Neuronal stem cell (in vitro differentiated cells): ENCODE measurements around the gene VPS35L. TPM values are rescaled to one million over a fixed set of nuclear protein-coding genes. Genes with fewer than 3 reads are reported as not detected.

Experiments
- DNase-seq: peaks from one replicate; pipeline ENCODE4 v3.0.0-alpha.2; 2013; ENCODE audit warnings: low spot score
- H2AFZ ChIP-seq: one replicate; pipeline ENCODE4 v1.6.1; 2013; ENCODE audit warnings: mild to moderate bottlenecking, low read length, inconsistent platforms
- H2AK5ac ChIP-seq: 2 replicates; pipeline ENCODE4 v1.6.1; 2013; ENCODE audit warnings: low read depth, mild to moderate bottlenecking, inconsistent platforms, low read length, moderate library complexity, mixed read lengths
- H2BK120ac ChIP-seq: 2 replicates; pipeline ENCODE4 v1.6.1; 2013; ENCODE audit warnings: low read depth, mild to moderate bottlenecking, inconsistent platforms, low read length, moderate library complexity, mixed read lengths
- H2BK12ac ChIP-seq: one replicate; pipeline ENCODE4 v1.6.1; 2013; ENCODE audit warnings: low read length, inconsistent platforms
- H2BK15ac ChIP-seq: 2 replicates; pipeline ENCODE4 v1.6.1; 2013; ENCODE audit warnings: mild to moderate bottlenecking, low read length, inconsistent platforms, mixed read lengths
- H2BK5ac ChIP-seq: one replicate; pipeline ENCODE4 v1.6.1; 2013; ENCODE audit warnings: inconsistent platforms, mild to moderate bottlenecking, low read length, moderate library complexity
- H3K14ac ChIP-seq: one replicate; pipeline ENCODE4 v1.6.1; 2013; ENCODE audit warnings: low read length, inconsistent platforms
- H3K18ac ChIP-seq: 2 replicates; pipeline ENCODE4 v1.6.1; 2013; ENCODE audit warnings: low read length, inconsistent platforms
- H3K23ac ChIP-seq: 2 replicates; pipeline ENCODE4 v1.6.1; 2013; ENCODE audit warnings: low read depth, mild to moderate bottlenecking, mixed read lengths, low read length, inconsistent platforms; ENCODE audit not compliant: poor library complexity
- H3K27ac ChIP-seq: replicated peaks from 3 replicates; pipeline ENCODE4 v1.5.1; 2013; ENCODE audit warnings: low read length, inconsistent platforms
- H3K27me3 ChIP-seq, 3 experiments: 2 replicates each; pipeline ENCODE4 v1.6.1; 2013; ENCODE audit warnings: low read length in 3 of 3, mild to moderate bottlenecking in 2 of 3, inconsistent platforms in 1 of 3, low read depth in 1 of 3, mixed read lengths in 1 of 3, moderate library complexity in 1 of 3; ENCODE audit not compliant: control insufficient read depth in 3 of 3, insufficient read depth in 3 of 3
- H3K36me3 ChIP-seq, 2 donors: replicated peaks in 1 of 2; 2 replicates each; pipeline ENCODE4 v1.6.1; 2013; ENCODE audit warnings: low read length in 2 of 2; ENCODE audit not compliant: control insufficient read depth in 2 of 2, insufficient read depth in 2 of 2
- H3K4ac ChIP-seq: 2 replicates; pipeline ENCODE4 v1.6.1; 2013; ENCODE audit warnings: inconsistent platforms, mild to moderate bottlenecking, low read length, moderate library complexity
- H3K4me1 ChIP-seq, 2 donors: 1 replicate in 1 of 2; 2 replicates in 1 of 2; pipeline ENCODE4 v1.6.1; 2013; ENCODE audit warnings: low read length in 2 of 2, low read depth in 1 of 2; ENCODE audit not compliant: control insufficient read depth in 2 of 2, insufficient read depth in 1 of 2
- H3K4me2 ChIP-seq: one replicate; pipeline ENCODE4 v1.6.1; 2013; ENCODE audit warnings: mild to moderate bottlenecking, low read length, inconsistent platforms; ENCODE audit not compliant: insufficient read depth, poor library complexity, severe bottlenecking
- H3K4me3 ChIP-seq, 2 donors: 2 replicates each; pipeline ENCODE4 v1.5.1; 2013; ENCODE audit warnings: low read length in 2 of 2, mild to moderate bottlenecking in 2 of 2, inconsistent platforms in 1 of 2, moderate library complexity in 1 of 2
- H3K79me1 ChIP-seq: one replicate; pipeline ENCODE4 v1.6.1; 2013; ENCODE audit warnings: low read depth, mild to moderate bottlenecking, inconsistent platforms, low read length, moderate library complexity
- H3K9ac ChIP-seq: one replicate; pipeline ENCODE4 v1.6.1; 2013; ENCODE audit warnings: mild to moderate bottlenecking, low read depth, low read length, inconsistent platforms; ENCODE audit not compliant: poor library complexity
- H3K9me3 ChIP-seq, 2 donors: replicated peaks in 1 of 2; 2 replicates each; pipeline versions ENCODE3 to v1.6.1; 2013; ENCODE audit warnings: low read length in 2 of 2, mild to moderate bottlenecking in 2 of 2, inconsistent platforms in 1 of 2, low read depth in 1 of 2, mixed read lengths in 1 of 2, moderate library complexity in 1 of 2; ENCODE audit not compliant: control insufficient read depth in 2 of 2, insufficient read depth in 1 of 2
- H4K8ac ChIP-seq: one replicate; pipeline ENCODE4 v1.6.1; 2013; ENCODE audit warnings: low read depth, mild to moderate bottlenecking, inconsistent platforms, low read length, moderate library complexity
- H4K91ac ChIP-seq: one replicate; pipeline ENCODE4 v1.6.1; 2013; ENCODE audit warnings: low read length, low read depth, mild to moderate bottlenecking, inconsistent platforms; ENCODE audit not compliant: poor library complexity
- WGBS, 2 donors: extraction: QIAGEN DNeasy Blood & Tissue Kit; methylation state at CpG; one replicate each; pipeline ENCODE4 v1.1.7; 2013; ENCODE audit warnings: missing lambda C conversion rate in 2 of 2, mixed read lengths in 1 of 2; ENCODE audit not compliant: insufficient read length in 2 of 2, insufficient replicate concordance in 1 of 2; ENCODE audit errors: extremely low coverage in 2 of 2; 5-methylcytosine and 5-hydroxymethylcytosine counted together
- polyA plus RNA-seq, 2 experiments: library from polyadenylated mRNA; stranded (reverse); fragments of 200-250 nt; gene quantifications; one replicate each; pipeline ENCODE4 v1.2.3, GENCODE V29; 2013

VPS35L gene
- 32.2 TPM for polyA plus RNA-seq (2013, experiment 1 of 2)
- polyA plus RNA-seq (2013, experiment 2 of 2): 36.3 TPM

GRCh38 chr16:19555186-19555937 is at the start of gene VPS35L:
VPS35L (plus strand) TSS chr16:19555703; CDS start chr16:19555730, 27 bp downstream.
- Histone ChIP-seq H3K9me3 (no peaks in the 10 kb centered on the region), H3K9ac (peak within 1 kb of the TSS; percentile 89), H4K8ac (peak within 1 kb of the TSS; percentile 45), H2BK15ac (no peak within 1 kb of the TSS), H2BK12ac (no peak within 1 kb of the TSS), H2BK120ac (no peak within 1 kb of the TSS), H3K18ac (peak within 1 kb of the TSS; percentile 92), H3K4me2 (peak within 1 kb of the TSS; percentile 85), H3K27me3 (no peaks in the 10 kb centered on the region), H3K79me1 (no peaks in the 10 kb centered on the region), H3K14ac (peak within 1 kb of the TSS; percentile 26), H3K23ac (peak within 1 kb of the TSS; percentile 57), H3K27ac (peak within 1 kb of the TSS; percentile 87), H3K36me3 (peaks cover 1 to 35% of the 10 kb centered on the region in 2 donors), H2BK5ac (peak within 1 kb of the TSS; percentile 84), H2AFZ (peak within 1 kb of the TSS; percentile 93), H4K91ac (no peak within 1 kb of the TSS), H3K4ac (no peak within 1 kb of the TSS), H3K4me1 (peaks cover 0 to 3% of the 10 kb centered on the region in 2 donors), H3K4me3 (peak within 1 kb of the TSS; percentile 74 to 86), H2AK5ac (no peak within 1 kb of the TSS)
- DNase-seq: peak; percentile 98
- WGBS, 2 donors: no CpG with 5 or more reads among the region's 53 CpGs

GRCh38 chr16:19506965-19507364 is 48.5 kb upstream of the VPS35L start:
- H3K18ac ChIP-seq: no peak overlapping the region
- no peak overlapping the region for H2BK15ac ChIP-seq
- H3K9ac ChIP-seq: no peak overlapping the region
- no peak overlapping the region for H3K23ac ChIP-seq
- no peak overlapping the region for H4K8ac ChIP-seq
- WGBS, 2 donors: no CpG with 5 or more reads among the region's 4 CpGs
- no peak overlapping the region for H3K4ac ChIP-seq
- no peak overlapping the region for H2BK12ac ChIP-seq
- H4K91ac ChIP-seq: no peak overlapping the region
- no peak overlapping the region for H2AFZ ChIP-seq
- H2AK5ac ChIP-seq: no peak overlapping the region
- no peak overlapping the region for H3K14ac ChIP-seq
- no peak overlapping the region for H2BK5ac ChIP-seq
- no peaks in the 10 kb centered on the region for H3K9me3 ChIP-seq
- no peak for DNase-seq
- H3K27me3 ChIP-seq: no peaks in the 10 kb centered on the region
- no peak overlapping the region for H3K27ac ChIP-seq
- no peak overlapping the region for H2BK120ac ChIP-seq
- H3K4me3 ChIP-seq: no peak overlapping the region
- H3K79me1 ChIP-seq: no peaks in the 10 kb centered on the region
- H3K36me3 ChIP-seq: peaks cover 11 to 96% of the 10 kb centered on the region in 2 donors
- no peaks in the 10 kb centered on the region for H3K4me1 ChIP-seq
- no peak overlapping the region for H3K4me2 ChIP-seq

GRCh38 chr16:19507867-19508266 is 47.6 kb upstream of the VPS35L start:
- no CpG with 5 or more reads among the region's 2 CpGs for WGBS, 2 donors

GRCh38 chr16:19512297-19512696 is 43.2 kb upstream of the VPS35L start:
- H3K9ac ChIP-seq: no peak overlapping the region
- H3K4me3 ChIP-seq: no peak overlapping the region
- no peak overlapping the region for H2BK15ac ChIP-seq
- H3K4me2 ChIP-seq: no peak overlapping the region
- H2BK12ac ChIP-seq: no peak overlapping the region
- H4K8ac ChIP-seq: no peak overlapping the region
- H3K18ac ChIP-seq: no peak overlapping the region
- H3K27ac ChIP-seq: no peak overlapping the region
- no peak overlapping the region for H2BK120ac ChIP-seq
- H3K36me3 ChIP-seq: peaks cover 4 to 96% of the 10 kb centered on the region in 2 donors
- H2BK5ac ChIP-seq: no peak overlapping the region
- peaks cover 0 to 8% of the 10 kb centered on the region in 2 donors for H3K9me3 ChIP-seq
- no peak overlapping the region for H3K4ac ChIP-seq
- no peaks in the 10 kb centered on the region for H3K4me1 ChIP-seq
- H2AFZ ChIP-seq: no peak overlapping the region
- H4K91ac ChIP-seq: no peak overlapping the region
- no peaks in the 10 kb centered on the region for H3K27me3 ChIP-seq
- H3K79me1 ChIP-seq: no peaks in the 10 kb centered on the region
- no peak overlapping the region for H3K23ac ChIP-seq
- no peak overlapping the region for H3K14ac ChIP-seq
- DNase-seq: no peak
- H2AK5ac ChIP-seq: no peak overlapping the region

More at GRCh38 chr16:19507867-19508266, 47.6 kb upstream of the VPS35L start:
- no peak overlapping the region for H4K8ac ChIP-seq
- no peak overlapping the region for H3K4me2 ChIP-seq
- H3K36me3 ChIP-seq: peaks cover 13 to 95% of the 10 kb centered on the region in 2 donors
- no peak overlapping the region for H2BK120ac ChIP-seq
- no peak overlapping the region for H3K27ac ChIP-seq
- H2AFZ ChIP-seq: no peak overlapping the region
- no peak for DNase-seq
- H3K79me1 ChIP-seq: no peaks in the 10 kb centered on the region
- H3K4ac ChIP-seq: no peak overlapping the region
- no peak overlapping the region for H2BK15ac ChIP-seq
- no peaks in the 10 kb centered on the region for H3K4me1 ChIP-seq
- H3K23ac ChIP-seq: no peak overlapping the region
- H2BK5ac ChIP-seq: no peak overlapping the region
- H2BK12ac ChIP-seq: no peak overlapping the region
- H3K9me3 ChIP-seq: no peaks in the 10 kb centered on the region
- no peaks in the 10 kb centered on the region for H3K27me3 ChIP-seq
- no peak overlapping the region for H3K4me3 ChIP-seq
- H4K91ac ChIP-seq: no peak overlapping the region
- no peak overlapping the region for H3K18ac ChIP-seq
- H2AK5ac ChIP-seq: no peak overlapping the region
- H3K9ac ChIP-seq: no peak overlapping the region
- no peak overlapping the region for H3K14ac ChIP-seq
